Mesenteric fat pad (tissue), 1 donor: ENCODE results near the gene ZNF594. TPM values are rescaled to one million over a fixed set of nuclear protein-coding genes. Genes with fewer than 3 reads are reported as not detected.
"Not testable (repeated sequence)": the region's sequence is repeated elsewhere in the genome, so short reads cannot be mapped to it uniquely, and the experiment has no call there.

Experiments used
- DNase-seq: peaks from one replicate; pipeline ENCODE4 v3.0.0-alpha.2; 2020; ENCODE audit warnings: low spot score
- long read RNA-seq: library from polyadenylated mRNA; unstranded; transcript quantifications from one replicate; pipeline ENCODE4 v2.0.0, GENCODE V29; 2020
- total RNA-seq: library from RNA; stranded (reverse); fragmentation: NEBNext Ultra II Directional; extraction: Animal tissue kit (Norgen Biotek cat#: 25700); gene quantifications from one replicate; pipeline ENCODE4 v1.2.1, GENCODE V29; 2021
- donor health status: DM: yes; HTN: yes; CAD: no.

Gene ZNF594
- 2.8 TPM for total RNA-seq
- long read RNA-seq, result 0 reads

DNA sequence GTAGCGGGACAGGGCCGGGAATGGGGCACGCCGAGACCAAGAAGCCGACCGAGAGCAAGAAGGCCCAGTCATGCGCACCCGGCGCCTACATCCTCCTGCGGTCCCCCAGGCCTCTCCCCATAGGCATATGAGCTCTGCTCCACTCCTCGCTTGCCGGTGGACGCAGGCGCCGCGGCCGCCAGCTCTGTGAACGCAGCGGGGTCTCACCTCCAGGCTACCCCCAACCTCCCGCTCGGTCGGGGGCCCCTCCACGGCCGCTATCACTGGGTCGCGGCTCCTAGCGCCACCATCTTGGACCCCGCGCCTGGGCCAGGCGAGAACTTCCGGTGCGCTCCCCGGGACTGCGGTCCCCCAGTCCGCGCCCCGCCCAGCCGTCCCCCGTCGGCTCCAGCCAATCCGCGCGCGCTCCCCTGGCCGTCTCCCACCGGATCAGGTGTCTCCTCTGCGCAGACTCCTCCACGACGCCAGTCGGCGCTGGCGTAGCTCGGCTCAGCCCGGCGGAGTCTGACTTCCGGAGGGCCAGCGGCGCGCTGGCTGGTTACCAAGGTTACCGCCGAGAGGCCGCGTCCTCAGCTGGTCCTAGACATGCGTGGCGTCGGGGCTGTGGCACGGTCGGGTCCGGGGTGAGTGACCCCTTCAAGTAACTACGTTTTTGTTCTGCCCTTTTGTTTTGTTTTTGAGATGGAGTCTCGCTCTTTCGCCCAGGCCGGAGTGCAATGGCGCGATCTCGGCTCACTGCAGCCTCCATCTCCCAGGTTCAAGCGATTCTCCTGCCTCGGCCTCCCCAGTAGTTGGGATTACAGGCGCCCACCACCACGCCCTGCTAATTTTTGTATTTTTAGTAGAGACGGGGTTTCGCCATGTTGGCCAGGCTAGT is at the start of gene ZNF594:
Gene ZNF594 (minus strand): TSS at position 328 of the 877 bp plus-strand sequence. CDS start 7,612 bp downstream, outside the sequence.
- peak; percentile 98 for DNase-seq

DNA sequence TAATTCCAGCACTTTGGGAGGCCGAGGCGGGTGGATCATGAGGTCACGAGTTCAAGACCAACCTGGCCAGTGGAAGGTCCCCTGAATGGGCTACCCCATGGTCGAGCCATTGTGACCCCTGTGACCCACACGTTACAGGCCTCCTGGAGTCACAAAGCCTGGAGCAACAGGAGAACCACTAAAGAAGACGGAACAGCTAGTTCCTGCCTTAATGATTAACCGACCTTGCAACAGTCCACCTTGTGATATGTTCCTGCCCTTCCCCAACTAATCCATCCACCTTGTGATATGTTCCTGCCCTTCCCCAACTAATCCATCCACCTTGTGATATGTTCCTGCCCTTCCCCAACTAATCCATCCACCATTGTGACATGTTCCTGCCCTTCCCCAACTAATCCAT is 48.1 kb upstream of the ZNF594 start:
- DNase-seq, result not testable (repeated sequence)

DNA sequence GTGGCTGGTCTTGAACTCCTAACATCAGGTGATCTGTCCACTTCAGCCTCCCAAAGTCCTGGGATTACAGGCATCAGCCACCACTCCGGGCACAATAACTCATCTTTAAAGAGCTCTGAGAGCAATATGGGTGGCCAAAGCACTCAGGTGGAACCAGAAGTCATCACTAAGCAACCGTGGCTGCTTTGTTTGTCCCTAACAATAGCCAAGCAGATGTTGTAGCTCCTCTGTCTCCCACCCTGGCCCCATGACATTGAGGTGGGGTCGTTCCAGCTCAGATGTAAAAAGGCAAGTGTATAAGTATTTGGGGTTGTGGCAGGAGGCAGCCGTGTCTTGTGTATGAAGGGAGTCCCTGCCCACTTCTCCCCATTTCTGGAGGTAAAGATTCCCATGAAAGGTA is 46.7 kb upstream of the ZNF594 start:
- no peak for DNase-seq

DNA sequence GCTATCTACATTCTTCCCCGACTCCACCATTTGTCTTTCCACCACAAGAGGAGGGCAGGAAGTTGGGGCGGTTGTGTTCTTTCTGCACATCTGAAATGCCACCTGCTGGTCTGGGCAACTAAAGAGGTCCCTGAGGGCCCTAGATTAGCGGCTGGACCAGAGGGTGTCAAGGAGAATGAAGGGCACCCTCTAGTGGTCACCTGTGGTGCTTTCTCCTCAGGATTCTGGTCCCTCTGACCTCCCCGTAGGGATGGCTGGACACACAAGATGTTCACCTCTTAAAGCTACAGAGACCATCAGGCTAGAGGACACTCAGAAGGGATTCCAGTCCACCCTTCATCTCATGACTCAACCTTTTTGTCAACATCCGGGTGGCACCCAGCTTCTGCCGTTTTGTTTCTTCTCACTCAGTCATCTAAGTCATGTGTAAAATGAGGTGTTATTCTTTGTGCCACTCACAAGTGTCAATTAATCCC is 45.9 kb upstream of the ZNF594 start:
- DNase-seq, result no peak

DNA sequence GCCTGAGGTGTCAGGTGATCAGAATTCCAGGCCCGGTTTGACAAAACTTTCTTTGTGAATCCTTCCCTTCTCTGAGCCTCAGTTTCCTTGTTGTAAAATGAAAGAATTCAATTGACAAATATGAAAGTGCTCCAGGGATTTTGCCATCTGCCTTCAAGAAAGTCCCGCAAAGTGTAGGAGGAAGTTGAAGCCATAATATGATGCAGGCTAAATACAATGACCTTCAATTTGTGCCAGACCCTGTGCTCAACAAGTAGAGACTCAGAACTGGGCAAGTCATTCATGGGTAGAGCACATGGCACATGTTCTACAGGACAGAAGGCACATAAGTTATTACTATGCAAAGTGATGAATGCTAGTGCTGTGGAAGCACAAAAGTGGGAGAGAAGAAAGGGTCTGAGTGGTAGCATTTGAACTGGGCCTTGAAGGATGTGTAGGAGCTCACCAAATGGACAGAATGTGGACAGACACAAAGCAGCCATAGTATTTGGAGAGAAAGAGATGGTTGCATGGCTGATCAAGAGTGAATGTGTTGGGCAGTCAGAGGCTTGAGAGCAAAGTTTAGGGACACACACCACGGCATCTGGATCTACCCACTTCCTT is 45.4 kb upstream of the ZNF594 start:
- no peak for DNase-seq

DNA sequence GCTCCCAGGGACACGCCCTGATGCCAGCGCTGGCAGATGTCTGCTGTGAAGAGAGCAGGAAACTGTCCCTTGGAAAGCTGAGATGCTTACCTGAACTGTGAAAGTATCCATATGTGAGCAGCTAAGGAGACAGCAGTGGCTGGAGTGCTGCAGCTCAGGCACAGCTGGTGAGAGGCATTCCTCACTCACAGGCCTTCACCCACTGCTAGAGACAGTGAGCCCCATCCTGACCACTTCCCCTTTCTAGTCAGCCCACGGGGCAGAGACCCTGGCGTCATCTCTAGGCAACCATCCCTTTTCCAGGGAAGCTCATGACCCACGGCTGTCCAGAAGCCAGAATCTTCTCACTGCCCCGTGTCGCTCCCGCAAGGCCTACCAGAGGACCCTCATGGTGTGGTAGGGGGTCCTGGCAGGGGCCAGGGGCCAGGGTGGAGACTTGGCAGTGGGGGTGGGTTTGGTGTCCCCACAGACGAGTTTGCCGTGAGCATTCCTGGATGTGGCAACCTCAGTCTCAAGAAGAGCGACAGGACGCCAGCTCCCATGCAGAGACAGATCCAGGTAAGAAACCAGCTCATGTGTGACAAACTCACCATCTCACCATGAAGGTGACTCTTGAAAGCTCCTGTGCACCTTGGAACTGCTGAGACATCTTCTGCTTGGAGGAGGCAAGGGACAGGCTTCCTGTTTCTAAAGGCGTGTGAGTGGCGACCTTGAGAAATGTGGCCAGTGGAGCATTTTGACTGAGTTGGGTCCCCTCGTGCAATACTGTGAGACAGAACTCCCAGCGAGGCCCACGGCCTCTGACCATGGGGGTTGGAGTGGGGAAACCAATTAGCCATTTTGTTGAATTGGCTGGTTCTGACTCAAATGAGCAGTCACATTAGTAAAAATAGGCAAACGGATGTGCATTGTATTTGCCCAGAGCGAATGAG is 43.2 kb upstream of the ZNF594 start, which contains the start of gene SCIMP:
Gene SCIMP (minus strand): TSS at position 216 of the 932 bp plus-strand sequence. CDS start 105 bp downstream, at position 111.
- DNase-seq, result no peak

DNA sequence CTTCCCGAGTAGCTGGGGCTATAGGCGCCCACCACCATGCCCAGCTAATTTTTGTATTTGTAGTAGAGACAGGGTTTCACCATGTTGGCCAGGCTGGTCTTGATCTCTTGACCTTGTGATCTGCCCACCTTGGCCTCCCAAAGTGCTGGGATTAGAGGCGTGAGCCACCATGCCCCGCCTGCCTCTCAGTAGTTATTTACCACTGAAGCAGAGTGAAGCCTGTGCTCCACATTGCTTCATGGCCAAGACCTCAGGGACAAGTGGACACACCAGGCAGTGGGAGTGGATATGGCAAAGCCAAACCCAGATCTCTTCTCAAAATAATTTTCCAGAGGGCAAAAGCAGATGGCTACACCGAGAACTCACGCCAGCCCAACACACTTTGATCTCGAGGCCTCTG is 41.8 kb upstream of the ZNF594 start:
- DNase-seq, result not testable (repeated sequence)

DNA sequence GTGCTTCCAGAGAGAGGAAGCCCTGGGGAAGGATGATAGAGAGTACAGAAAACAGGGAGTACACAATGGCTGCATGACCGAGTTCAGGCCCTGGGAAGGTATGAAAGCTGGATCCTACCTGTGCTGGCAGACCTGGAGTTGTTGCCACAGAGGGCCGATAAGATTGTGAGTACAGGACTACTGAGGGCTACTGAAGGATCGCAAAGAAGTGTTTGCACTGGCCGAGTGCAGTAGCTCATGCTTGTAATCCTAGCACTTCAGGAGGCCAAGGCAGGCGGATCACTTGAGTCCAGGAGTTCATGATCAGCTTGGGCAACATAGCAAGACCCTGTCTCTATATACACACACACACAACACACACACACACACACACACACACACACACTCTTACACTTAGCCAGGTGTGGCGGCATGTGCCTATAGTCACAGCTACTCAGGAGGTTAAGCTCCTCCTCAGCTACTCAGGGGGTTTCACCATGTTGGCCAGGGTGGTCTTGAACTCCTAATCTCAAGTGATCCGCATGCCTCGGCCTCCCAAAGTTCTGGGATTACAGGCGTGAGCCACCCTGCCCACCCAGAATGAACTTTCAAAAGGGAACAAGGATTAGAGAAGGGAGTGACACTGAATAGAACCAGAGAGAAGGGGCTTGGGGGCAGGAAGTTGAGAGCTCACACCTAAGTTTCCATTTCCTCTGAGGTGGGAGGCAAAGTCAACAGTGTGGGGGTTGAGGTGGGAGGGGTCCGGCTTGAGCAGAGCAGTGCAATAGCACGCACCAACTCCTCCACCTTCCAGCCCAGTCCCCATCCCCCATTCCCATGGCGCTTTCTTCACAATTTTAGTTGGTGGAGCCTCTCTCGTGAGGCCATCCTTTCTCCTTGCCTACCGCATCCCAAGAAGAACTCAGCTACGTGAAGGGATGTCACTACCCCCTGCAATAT is 35.5 kb upstream of the ZNF594 start:
- no peak for DNase-seq

DNA sequence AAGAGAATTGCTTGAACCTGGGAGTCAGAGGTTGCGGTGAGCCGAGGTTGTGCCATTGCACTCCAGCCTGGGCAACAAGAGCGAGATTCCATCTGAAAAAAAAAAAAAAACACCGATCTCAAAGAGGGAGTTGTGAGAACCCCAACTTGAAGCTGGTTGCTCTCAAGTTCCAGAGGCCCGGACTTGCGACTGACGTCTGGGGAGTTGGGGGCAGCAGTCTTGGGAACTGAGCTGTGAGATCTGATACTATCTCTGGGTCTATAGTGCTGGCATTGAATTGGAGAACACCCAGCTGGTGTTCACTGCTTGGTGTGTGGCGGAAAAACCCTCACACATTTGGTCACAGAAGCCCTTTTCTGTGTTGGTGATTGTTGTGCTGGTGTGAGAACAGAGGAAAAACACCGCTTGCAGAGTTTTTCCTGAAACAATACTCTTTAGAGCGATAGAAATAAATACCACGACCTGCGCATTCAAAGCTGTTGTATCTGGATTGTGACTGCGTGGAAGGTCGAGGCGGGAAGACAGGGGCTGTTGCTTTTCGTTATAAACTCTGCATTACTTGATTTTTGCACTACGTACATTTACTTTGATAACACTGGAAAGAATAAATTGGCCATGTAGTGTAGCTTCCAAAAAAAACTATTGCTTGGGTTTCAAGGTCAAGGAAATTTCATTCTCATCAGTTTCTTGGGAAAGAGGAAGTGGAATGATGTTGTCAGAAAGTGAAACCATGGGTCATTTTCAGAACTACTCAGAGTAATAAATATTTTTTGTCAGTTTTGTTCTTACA is 34.2 kb upstream of the ZNF594 start:
- no peak for DNase-seq

DNA sequence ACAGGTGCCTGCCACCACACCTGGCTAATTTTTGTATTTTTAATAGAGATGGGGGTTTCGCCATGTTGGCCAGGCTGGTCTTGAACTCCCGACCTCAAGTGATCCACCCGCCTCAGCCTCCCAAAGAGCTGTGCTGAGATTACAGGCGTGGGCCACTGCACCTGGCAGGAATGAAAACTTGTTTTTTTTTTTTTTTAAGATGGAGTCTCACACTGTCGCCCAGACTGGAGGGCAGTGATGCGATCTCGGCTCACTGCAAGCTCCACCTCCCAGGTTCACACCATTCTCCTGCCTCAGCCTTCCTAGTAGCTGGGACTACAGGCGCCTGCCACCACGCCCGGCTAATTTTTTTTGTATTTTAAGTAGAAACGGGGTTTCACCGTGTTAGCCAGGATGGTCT is 30.2 kb upstream of the ZNF594 start:
- not testable (repeated sequence) for DNase-seq

DNA sequence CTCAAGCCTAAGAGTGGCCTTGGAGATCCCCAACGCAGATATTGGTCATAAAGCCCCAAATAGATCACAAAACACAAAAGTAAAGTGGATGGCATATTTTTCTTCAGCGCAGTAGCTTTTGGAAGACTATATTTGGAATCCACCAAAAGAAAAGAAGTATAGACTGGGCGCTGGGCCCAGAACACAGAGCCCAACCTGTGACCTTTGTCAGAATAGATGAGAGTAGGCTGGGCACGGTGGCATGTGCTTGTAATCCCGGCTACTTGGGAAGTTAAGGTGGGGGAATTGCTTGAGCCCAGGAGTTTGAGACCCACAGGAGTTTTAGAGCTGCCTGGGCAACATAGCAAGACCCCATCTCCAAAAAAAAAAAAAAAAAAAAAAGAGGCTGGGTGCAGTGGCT is 28.4 kb upstream of the ZNF594 start:
- no peak for DNase-seq

DNA sequence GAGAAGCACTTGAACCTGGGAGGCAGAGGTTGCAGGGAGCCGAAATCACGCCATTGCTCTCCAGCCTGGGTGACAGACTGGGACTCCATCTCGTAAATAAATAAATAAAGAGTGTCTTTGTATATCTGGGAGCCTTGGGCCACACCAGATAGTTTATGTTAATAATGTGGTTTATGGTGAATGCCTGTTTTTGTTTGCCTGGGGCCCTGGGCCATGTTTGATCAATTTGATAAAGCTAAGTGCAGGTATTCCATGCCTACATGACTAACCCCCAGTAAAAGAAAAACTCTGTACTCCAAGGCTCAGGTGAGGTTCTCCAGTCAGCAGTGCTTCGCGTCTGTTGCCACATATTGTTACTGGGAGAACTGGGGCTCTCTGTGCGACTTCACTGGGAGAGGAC is 27.9 kb upstream of the ZNF594 start:
- DNase-seq, result no peak

DNA sequence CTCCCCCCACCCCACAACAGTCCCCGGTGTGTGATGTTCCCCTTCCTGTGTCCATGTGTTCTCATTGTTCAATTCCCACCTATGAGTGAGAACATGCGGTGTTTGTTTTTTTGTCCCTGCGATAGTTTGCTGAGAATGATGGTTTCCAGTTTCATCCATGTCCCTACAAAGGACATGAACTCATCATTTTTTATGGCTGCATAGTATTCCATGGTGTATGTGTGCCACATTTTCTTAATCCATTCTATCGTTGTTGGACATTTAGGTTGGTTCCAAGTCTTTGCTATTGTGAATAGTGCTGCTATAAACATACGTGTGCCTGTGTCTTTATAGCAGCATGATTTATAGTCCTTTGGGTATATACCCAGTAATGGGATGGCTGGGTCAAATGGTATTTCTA is 25.9 kb upstream of the ZNF594 start:
- DNase-seq, result not testable (repeated sequence)

DNA sequence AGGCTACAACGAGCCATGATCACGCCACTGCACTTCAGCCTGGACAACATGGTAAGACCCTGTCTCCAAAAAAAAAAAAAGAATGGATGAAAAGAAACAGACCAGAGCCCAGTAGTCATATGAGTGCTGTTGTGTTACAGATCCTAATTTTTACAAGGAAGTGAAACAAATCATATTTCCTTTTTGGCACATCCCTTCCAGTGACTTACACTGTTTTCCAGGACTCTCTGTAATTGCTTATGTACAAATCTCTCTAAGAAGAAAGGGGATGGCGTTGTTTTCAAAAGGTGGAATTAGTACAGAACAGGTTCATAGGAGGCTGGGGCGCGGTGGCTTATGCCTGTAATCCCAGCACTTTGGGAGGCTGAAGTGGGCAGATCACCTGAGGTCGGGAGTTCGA is 19.8 kb upstream of the ZNF594 start:
- no peak for DNase-seq

DNA sequence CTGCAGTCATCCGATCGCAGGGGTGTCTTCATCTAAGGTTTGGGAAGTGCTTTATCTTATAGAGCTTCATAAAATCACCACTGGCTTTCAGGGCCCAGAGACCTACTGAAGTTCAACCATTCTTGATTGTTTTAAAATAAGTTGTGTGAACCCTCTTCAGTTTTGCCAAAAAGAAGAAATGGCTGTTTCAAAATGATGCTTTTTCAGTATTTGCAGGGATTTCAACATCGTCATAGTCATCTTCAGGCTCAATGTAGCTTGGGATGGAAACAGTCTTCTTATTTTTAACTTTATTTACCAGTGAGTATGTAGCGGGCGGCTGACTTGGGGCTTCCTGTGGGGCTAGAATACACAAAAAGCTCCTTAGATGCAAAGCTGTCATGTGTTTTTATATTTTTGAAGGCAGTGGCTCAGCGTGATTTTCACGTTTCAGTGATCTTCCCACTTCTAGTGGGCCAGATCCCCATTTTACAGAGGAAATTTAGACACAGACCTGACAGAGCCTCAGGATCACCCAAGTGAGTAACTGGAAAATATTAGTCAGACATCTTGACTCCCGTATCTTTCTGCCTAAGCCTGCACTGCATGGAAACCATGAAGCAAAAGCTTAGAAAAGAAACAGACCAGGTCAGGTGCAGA is 19.1 kb upstream of the ZNF594 start:
- no peak for DNase-seq

DNA sequence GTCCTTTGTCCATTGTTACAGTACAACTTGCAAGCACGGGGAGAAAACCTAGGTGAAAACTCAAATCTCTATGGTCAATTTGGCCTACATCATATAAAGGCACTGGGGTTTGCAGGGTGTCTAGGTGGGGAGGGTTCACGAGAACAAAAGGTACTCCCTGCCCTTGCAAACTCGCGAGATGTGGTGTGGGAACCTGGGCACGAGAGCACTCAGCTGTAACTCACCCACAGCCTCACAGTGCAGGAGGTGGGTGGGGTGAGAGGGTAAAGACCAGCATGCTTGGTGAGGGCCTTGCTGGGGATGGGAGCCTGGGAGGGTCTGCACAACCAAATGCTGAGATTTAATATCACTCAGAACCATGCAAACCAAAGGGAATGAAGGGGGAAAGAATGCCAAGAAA is 18.4 kb upstream of the ZNF594 start:
- DNase-seq, result no peak

DNA sequence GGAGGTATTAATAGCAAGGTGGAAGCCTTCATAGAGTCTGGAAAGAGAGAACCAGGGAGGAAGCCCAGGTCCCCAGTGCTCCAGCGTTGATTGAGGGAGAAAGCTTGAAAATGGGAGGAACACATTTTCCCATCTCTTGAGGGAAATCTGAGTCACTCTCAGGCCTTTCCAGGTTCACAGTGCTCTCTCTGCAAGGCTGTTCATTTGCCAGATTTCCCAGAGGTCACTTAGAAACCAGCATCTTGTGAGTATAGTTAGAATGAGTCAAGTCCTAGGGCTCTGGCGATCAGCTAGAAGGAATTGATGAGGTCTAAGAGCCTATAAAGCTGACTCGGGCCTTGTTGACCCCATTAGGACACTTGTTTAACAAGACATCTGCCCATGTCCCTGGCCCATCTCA is 17.7 kb upstream of the ZNF594 start:
- no peak for DNase-seq

DNA sequence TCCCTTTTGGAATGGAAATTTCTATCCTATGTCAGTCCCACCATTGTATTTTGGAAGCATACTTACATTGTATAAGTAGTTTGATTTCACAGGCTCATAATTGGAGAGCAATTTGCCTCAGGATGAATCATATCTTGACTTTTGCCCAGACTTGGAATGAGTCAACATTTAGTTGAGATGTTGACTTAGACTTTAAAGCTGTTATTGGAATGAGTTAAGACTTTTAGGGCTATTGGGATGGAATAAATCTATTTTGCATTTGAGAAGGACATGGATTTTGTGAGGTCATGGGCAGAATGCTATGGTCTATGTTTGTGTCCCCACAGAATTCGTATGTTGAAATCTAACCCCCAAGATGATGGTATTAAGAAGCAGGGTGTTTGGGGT is 12.2 kb upstream of the ZNF594 start:
- DNase-seq, result no peak
